HPDE6-E6E7 (cell line): ENCODE data around the gene RNASET2.
A peak's percentile ranks its signal among the peaks of the same experiment; 100 is the strongest.

Experiments
- DNase-seq: peaks from one replicate; pipeline ENCODE4 v3.0.0; 2011; ENCODE audit warnings: missing footprints; ENCODE audit errors: extremely low spot score

Gene RNASET2

GRCh38 chr6:166947251-166947650, 9.1 kb downstream of the RNASET2 start:
- DNase-seq = no peak

GRCh38 chr6:166946125-166946524, 10.2 kb downstream of the RNASET2 start:
- DNase-seq = no peak

- no peak for DNase-seq
Measured at GRCh38 chr6:166944666-166945256, 11.6 kb downstream of the RNASET2 start.

GRCh38 chr6:166942393-166943168, 13.8 kb downstream of the RNASET2 start:
- DNase-seq = no peak

GRCh38 chr6:166940643-166941068, 15.7 kb downstream of the RNASET2 start:
- peak; percentile 41 for DNase-seq

GRCh38 chr6:166939894-166940293, 16.5 kb downstream of the RNASET2 start:
- DNase-seq = no peak

GRCh38 chr6:166939345-166939744, 17.0 kb downstream of the RNASET2 start:
- DNase-seq = no peak

- no peak for DNase-seq
Measured at GRCh38 chr6:166938704-166939103, 17.6 kb downstream of the RNASET2 start.

GRCh38 chr6:166938150-166938549, 18.2 kb downstream of the RNASET2 start:
- DNase-seq = no peak

- no peak for DNase-seq
Measured at GRCh38 chr6:166937746-166938145, 18.6 kb downstream of the RNASET2 start.

- no peak for DNase-seq
Measured at GRCh38 chr6:166936079-166936787, 20.1 kb downstream of the RNASET2 start.

- DNase-seq = no peak
Measured at GRCh38 chr6:166935353-166935752, 21.0 kb downstream of the RNASET2 start.

- DNase-seq = no peak
Measured at GRCh38 chr6:166934174-166934573, 22.2 kb downstream of the RNASET2 start.

- no peak for DNase-seq
Measured at GRCh38 chr6:166933396-166933795, 23.0 kb downstream of the RNASET2 start.

GRCh38 chr6:166932616-166933015, 23.7 kb downstream of the RNASET2 start:
- DNase-seq = no peak

GRCh38 chr6:166932116-166932515, 24.2 kb downstream of the RNASET2 start:
- DNase-seq = no peak

- no peak for DNase-seq
Measured at GRCh38 chr6:166931426-166931970, 24.9 kb downstream of the RNASET2 start.

- DNase-seq = no peak
Measured at GRCh38 chr6:166930354-166930891, 25.9 kb downstream of the RNASET2 start.

- no peak for DNase-seq
Measured at GRCh38 chr6:166929542-166930189, 26.7 kb downstream of the RNASET2 start.

- DNase-seq = no peak
Measured at GRCh38 chr6:166928644-166929541, 27.5 kb downstream of the RNASET2 start.
